ENCODE measurements around the gene CLIC3.

Gene CLIC3

GRCh38 chr9:136982232-136983051, 13.9 kb downstream of the CLIC3 start, which contains the start of gene LCNL1:
LCNL1 (plus strand) TSS chr9:136982993; CDS start chr9:136983587, 594 bp downstream.
- DNase-seq (ENCODE audit: insufficient read length): no peak
- TF ChIP-seq TAF1 (IDR thresholded peaks at IDR 0.05; ENCODE audit: borderline replicate concordance, low read depth, low read length): no peak
- no peak for TF ChIP-seq POLR2AphosphoS5 (IDR thresholded peaks at IDR 0.05; ENCODE audit: low read depth, low read length)
- TF ChIP-seq POLR2A (IDR thresholded peaks at IDR 0.05; ENCODE audit: low read depth, low read length): no peak
- FAIRE-seq: no peak

DNA sequence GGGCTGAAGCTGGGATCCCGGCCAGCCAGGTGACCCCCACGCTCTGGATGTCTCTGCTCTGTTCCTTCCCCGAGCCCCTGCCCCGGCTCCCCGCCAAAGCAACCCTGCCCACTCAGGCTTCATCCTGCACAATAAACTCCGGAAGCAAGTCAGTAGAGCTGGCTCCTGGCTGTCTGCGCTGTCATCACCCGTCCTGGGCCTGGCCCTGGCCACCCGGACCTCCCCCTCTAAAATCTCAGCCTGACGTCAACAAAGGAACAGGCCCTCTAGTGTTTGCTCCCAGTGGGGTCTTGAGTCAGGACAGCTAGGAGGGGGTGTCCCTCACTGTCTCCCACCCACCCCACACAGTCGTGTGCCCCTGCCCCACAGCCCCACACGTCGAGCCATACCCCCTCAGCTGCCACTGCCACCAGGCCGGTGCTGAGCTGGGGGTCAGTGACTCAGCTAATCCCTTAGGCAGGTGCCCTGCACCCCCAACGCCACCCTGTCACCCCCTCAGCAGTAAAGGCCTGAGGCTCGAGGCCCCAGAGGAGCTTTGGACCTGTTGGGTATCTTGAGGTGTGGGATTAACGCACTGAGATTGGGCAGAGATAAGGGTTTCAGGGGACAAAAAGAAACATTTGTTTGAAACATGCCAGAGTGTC, 14.7 kb downstream of the CLIC3 start:
- TF ChIP-seq POLR2A (IDR thresholded peaks at IDR 0.05; ENCODE audit: low read depth, low read length) (no peak), POLR2AphosphoS5 (IDR thresholded peaks at IDR 0.05; ENCODE audit: low read depth, low read length) (no peak), TAF1 (IDR thresholded peaks at IDR 0.05; ENCODE audit: borderline replicate concordance, low read depth, low read length) (no peak)
- DNase-seq (ENCODE audit: insufficient read length) (no peak), FAIRE-seq (no peak)

DNA sequence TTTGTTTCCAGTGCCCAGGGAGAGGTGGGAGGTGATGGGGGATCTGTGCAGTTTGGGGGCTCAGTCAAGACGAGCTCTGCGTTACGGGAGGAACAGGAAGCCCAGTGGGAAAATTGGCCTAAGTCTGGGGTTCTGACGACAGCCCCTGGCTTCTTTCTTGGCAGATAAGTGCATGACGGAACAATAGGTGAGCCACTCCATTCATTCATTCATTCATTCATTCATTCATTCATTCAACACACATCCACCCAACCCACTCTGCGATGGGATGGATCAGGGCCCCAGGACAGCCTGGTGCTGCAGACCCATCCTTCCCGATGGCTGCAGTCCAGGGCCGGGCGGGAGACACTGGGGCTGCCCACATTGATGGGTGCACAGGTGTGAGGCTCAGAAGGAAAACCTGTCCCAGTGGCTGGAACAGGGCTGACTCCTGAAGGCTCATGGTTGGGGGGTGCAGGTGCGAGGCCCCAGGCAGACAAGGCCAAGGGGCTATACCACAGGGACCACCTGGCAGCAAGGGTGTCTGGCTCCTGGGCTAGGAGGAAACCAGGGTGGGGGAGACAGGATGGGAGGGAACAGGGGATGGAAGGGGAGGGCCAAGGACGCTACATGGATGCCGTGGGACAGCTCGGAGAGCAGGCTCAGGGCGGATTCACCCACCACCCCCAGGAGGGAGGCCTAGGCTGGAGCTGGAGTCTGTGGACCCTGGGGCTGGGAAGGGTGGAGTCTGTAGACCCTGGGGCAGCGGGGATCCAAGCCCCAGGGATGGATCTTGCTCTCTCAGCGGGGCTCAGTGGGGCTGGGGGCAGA, 15.5 kb downstream of the CLIC3 start:
- FAIRE-seq: no peak
- no peak for DNase-seq (ENCODE audit: insufficient read length)
- TF ChIP-seq POLR2A (IDR thresholded peaks at IDR 0.05; ENCODE audit: low read depth, low read length) (no peak), POLR2AphosphoS5 (IDR thresholded peaks at IDR 0.05; ENCODE audit: low read depth, low read length) (no peak), TAF1 (IDR thresholded peaks at IDR 0.05; ENCODE audit: borderline replicate concordance, low read depth, low read length) (no peak)

DNA sequence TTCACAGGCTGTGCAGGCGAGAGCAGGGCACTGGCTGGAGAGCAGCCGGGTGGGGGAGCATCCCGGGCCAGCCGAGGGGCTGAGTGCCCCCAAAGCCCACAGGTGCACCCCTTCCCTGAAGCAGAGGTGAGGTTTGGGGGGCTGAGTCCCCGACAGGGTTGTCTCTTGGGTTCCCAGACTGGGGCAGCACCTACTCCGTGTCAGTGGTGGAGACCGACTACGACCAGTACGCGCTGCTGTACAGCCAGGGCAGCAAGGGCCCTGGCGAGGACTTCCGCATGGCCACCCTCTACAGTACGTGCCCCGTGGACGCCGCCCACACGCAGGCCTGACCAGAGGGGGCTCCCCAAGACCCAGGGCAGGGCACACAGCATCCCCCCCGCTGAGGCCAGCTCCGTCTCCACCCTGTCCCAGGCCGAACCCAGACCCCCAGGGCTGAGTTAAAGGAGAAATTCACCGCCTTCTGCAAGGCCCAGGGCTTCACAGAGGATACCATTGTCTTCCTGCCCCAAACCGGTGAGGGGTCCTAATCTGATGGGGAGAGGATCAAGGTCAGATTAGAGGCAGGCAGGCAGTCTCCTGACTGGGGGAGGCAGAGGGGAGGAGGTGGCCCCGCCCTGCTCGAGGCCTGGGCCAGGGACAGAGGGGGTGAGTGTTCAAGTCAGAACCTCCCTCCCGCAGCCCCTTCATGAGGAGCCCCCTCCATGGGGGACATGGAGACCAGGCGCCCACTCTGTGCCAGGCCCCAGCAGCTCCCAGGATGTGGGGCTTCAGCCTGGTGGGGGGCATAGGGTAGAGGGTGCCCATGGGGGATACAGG, 16.4 kb downstream of the CLIC3 start:
- FAIRE-seq (no peak), DNase-seq (ENCODE audit: insufficient read length) (no peak)
- TF ChIP-seq POLR2A (IDR thresholded peaks at IDR 0.05; ENCODE audit: low read depth, low read length) (no peak), TAF1 (IDR thresholded peaks at IDR 0.05; ENCODE audit: borderline replicate concordance, low read depth, low read length) (no peak), POLR2AphosphoS5 (IDR thresholded peaks at IDR 0.05; ENCODE audit: low read depth, low read length) (no peak)

- TF ChIP-seq TAF1 (IDR thresholded peaks at IDR 0.05; ENCODE audit: borderline replicate concordance, low read depth, low read length) (no peak), POLR2AphosphoS5 (IDR thresholded peaks at IDR 0.05; ENCODE audit: low read depth, low read length) (no peak), POLR2A (IDR thresholded peaks at IDR 0.05; ENCODE audit: low read depth, low read length) (no peak)
- DNase-seq (ENCODE audit: insufficient read length) (no peak), FAIRE-seq (no peak)
Observed at GRCh38 chr9:136978865-136979544, 17.4 kb downstream of the CLIC3 start.

DNA sequence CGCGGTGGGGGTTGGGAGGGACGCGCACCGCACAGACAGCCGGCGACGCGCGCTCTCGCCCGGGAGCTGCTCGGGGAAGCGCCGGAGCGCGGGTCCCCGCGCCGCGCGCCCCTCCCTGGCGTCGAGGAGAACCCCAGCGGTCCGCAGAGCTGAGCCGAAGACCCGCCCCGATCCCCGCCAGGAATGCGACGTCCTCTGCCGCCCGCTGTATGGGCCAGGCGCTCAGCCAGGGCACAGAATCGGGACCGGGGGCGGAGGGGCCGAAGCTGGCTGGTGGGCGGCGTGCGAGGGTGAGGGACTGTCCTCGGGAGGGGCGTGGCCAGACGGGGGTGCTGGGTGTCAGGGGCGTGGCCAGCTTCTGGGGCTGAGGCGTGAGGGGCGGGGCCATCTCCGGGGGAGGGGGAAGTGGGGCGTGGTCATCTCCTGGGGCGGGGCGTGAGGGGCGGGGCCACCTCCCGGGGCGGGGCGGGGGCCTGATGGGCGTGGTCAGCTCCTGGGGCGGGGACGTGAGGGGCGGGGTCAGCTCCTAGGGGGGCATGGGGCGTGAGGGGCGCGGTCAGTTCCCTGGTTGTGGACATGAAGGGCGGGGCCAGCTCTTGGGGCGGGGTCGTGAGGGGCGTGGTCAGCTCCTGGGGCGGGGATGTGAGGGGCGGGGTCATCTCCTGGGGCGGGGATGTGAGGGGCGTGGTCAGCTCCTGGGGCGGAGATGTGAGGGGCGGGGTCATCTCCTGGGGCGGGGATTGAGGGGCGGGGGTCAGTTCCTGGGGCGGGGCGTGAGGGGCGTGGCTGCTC, 18.1 kb downstream of the CLIC3 start:
- DNase-seq (ENCODE audit: insufficient read length) (peak; percentile 82), FAIRE-seq (no peak)
- TF ChIP-seq POLR2AphosphoS5 (IDR thresholded peaks at IDR 0.05; ENCODE audit: low read depth, low read length): no peak
- TF ChIP-seq POLR2A (IDR thresholded peaks at IDR 0.05; ENCODE audit: low read depth, low read length): no peak
- TF ChIP-seq TAF1 (IDR thresholded peaks at IDR 0.05; ENCODE audit: borderline replicate concordance, low read depth, low read length): no peak

- FAIRE-seq: no peak
Observed at GRCh38 chr9:136977649-136978072, 18.7 kb downstream of the CLIC3 start.

DNA sequence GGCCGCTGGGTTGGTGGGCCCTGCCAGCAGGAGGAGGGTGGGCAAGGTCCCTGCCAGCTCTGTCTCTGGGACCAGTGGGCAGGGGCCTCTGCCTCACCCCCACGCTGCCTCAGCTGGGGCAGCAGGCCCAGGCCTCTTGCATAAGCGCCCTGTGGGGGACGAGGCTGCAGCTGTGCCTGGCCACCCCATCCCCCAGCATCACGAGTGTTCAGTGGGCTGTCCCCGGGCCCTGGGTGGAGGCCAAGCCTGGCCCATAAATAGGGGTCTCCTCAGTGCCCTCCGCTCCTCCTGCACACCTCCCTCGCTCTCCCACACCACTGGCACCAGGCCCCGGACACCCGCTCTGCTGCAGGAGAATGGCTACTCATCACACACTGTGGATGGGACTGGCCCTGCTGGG, 19.1 kb downstream of the CLIC3 start, which contains the start of gene PTGDS:
PTGDS (plus strand) TSS at position 282 of the 400 bp plus-strand sequence; CDS start at position 357, 75 bp downstream.
- FAIRE-seq (no peak), DNase-seq (ENCODE audit: insufficient read length) (no peak)
- TF ChIP-seq POLR2A (IDR thresholded peaks at IDR 0.05; ENCODE audit: low read depth, low read length) (no peak), TAF1 (IDR thresholded peaks at IDR 0.05; ENCODE audit: borderline replicate concordance, low read depth, low read length) (no peak), POLR2AphosphoS5 (IDR thresholded peaks at IDR 0.05; ENCODE audit: low read depth, low read length) (no peak)

More at GRCh38 chr9:136977649-136978072, 18.7 kb downstream of the CLIC3 start:
- TF ChIP-seq POLR2AphosphoS5 (IDR thresholded peaks at IDR 0.05; ENCODE audit: low read depth, low read length): no peak
- TF ChIP-seq TAF1 (IDR thresholded peaks at IDR 0.05; ENCODE audit: borderline replicate concordance, low read depth, low read length): no peak
- TF ChIP-seq POLR2A (IDR thresholded peaks at IDR 0.05; ENCODE audit: low read depth, low read length): no peak
- no peak for DNase-seq (ENCODE audit: insufficient read length)

- DNase-seq (ENCODE audit: insufficient read length): no peak
- no peak for FAIRE-seq
- no peak for TF ChIP-seq TAF1 (IDR thresholded peaks at IDR 0.05; ENCODE audit: borderline replicate concordance, low read depth, low read length)
- no peak for TF ChIP-seq POLR2A (IDR thresholded peaks at IDR 0.05; ENCODE audit: low read depth, low read length)
- TF ChIP-seq POLR2AphosphoS5 (IDR thresholded peaks at IDR 0.05; ENCODE audit: low read depth, low read length): no peak
Observed at GRCh38 chr9:136975644-136976043, 20.7 kb downstream of the CLIC3 start.
